GM12891 (cell line): ENCODE results near the gene SPDYC.

Experiments used
- DNase-seq: peaks from one replicate; pipeline ENCODE4 v3.0.0; 2011; ENCODE audit warnings: low spot score; ENCODE audit not compliant: insufficient read length
- FAIRE-seq: peaks from 2 replicates; lab custom pipeline; 2011; peaks lifted over from hg19 to GRCh38; lab: Jason Lieb, UNC
- PAX5 ChIP-seq: IDR thresholded peaks from 2 replicates; pipeline ENCODE4 v1.6.1; 2011; ENCODE audit warnings: low read length, moderate library complexity, mild to moderate bottlenecking; ENCODE audit not compliant: insufficient read depth, severe bottlenecking
- POLR2A ChIP-seq: IDR thresholded peaks from 2 replicates; pipeline ENCODE4 v1.6.1; 2011; ENCODE audit warnings: low read depth, low read length, control low read depth
- POLR2AphosphoS5 ChIP-seq: IDR thresholded peaks from 2 replicates; pipeline ENCODE4 v1.6.1; 2011; ENCODE audit warnings: low read depth, low read length, control low read depth
- POU2F2 ChIP-seq: IDR thresholded peaks from 2 replicates; pipeline ENCODE4 v1.6.1; 2011; ENCODE audit warnings: low read depth, mild to moderate bottlenecking, control low read depth, low read length, moderate library complexity
- SPI1 ChIP-seq: IDR thresholded peaks from 2 replicates; pipeline ENCODE4 v1.6.1; 2011; ENCODE audit warnings: low read depth, low read length, control low read depth
- TAF1 ChIP-seq: IDR thresholded peaks from 2 replicates; pipeline ENCODE4 v1.6.1; 2011; ENCODE audit warnings: low read depth, low read length, control low read depth

SPDYC gene

GRCh38 chr11:65204143-65204542 lies 34.1 kb downstream of the SPDYC start:
- TF ChIP-seq PAX5 (no peak), POU2F2 (no peak), POLR2AphosphoS5 (no peak), POLR2A (no peak), SPI1 (no peak), TAF1 (no peak)
- FAIRE-seq (no peak), DNase-seq (no peak)

DNA sequence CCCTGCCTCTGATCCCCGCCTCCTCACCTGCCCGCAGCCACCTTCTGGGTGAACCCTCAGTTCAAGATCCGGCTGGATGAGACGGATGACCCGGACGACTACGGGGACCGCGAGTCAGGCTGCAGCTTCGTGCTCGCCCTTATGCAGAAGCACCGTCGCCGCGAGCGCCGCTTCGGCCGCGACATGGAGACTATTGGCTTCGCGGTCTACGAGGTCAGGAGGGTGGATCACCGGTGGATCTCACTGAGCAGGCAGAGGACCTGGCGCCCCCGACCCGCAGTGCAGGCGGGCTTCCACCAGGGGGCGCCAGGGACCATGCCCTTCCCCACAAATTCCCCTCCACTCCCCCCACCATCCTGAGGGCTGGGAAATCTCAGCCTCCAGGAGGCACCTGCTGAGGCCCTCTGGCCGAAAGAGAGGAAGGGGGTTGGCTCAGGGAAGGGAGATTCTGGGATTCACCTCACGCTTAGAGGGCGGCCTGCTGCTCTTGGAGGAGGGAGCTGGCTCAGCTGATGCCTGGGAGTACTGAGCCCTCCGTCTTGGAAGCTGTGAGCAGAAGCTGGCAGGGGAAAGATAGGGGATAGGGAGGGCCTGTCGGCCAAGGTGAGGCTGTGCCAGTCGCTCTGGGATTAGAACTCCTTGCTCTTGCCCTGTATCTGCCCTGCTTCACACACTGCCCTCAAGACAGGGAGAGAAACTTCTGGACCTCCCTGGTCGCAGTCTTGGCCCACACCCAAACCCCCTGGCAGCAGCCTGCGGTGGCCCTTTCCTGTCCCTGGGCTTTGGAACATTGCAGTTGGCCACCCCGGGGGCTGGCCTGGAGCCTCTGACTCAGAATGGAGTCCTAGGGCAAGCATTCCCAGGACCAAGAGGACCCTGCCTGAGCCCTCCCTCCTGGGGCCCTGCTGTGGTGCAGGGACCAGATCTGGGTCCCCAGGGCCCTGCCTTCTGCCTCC lies 34.9 kb downstream of the SPDYC start:
- DNase-seq (peak; percentile 84), FAIRE-seq (peak; percentile 81)
- TF ChIP-seq TAF1 = no peak
- no peak for TF ChIP-seq PAX5
- no peak for TF ChIP-seq POU2F2
- TF ChIP-seq POLR2AphosphoS5 = no peak
- no peak for TF ChIP-seq SPI1
- no peak for TF ChIP-seq POLR2A

GRCh38 chr11:65205602-65205967 lies 35.6 kb downstream of the SPDYC start:
- no peak for DNase-seq
- no peak for FAIRE-seq
- TF ChIP-seq POLR2AphosphoS5 = no peak
- TF ChIP-seq PAX5 = no peak
- no peak for TF ChIP-seq TAF1
- TF ChIP-seq POLR2A = no peak
- TF ChIP-seq SPI1 = no peak
- TF ChIP-seq POU2F2 = no peak

GRCh38 chr11:65206441-65206841 lies 36.4 kb downstream of the SPDYC start:
- FAIRE-seq = no peak
- TF ChIP-seq PAX5 (no peak), POLR2A (no peak), POLR2AphosphoS5 (no peak), TAF1 (no peak), POU2F2 (no peak), SPI1 (no peak)

DNA sequence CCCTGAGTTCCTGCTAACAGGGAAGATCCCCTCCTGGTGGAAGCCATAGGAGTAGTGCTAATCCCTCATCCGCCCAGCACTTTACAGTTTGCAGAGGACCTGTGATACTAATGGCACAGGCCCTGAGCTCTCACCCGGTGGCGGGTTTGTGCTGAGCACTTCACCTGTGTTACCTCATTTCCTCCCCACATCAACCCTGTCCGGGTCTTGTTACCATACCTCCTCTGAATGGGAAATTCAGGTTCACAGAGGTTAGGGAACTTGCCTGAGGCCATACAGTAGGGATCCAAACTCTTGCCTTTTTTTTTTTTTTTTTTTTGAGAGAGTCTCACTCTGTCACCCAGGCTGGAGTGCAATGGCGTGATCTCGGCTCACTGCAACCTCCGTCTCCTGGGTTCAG lies 36.9 kb downstream of the SPDYC start:
- FAIRE-seq (no peak), DNase-seq (no peak)
- no peak for TF ChIP-seq PAX5

More at GRCh38 chr11:65206441-65206841, 36.4 kb downstream of the SPDYC start:
- DNase-seq = no peak

DNA sequence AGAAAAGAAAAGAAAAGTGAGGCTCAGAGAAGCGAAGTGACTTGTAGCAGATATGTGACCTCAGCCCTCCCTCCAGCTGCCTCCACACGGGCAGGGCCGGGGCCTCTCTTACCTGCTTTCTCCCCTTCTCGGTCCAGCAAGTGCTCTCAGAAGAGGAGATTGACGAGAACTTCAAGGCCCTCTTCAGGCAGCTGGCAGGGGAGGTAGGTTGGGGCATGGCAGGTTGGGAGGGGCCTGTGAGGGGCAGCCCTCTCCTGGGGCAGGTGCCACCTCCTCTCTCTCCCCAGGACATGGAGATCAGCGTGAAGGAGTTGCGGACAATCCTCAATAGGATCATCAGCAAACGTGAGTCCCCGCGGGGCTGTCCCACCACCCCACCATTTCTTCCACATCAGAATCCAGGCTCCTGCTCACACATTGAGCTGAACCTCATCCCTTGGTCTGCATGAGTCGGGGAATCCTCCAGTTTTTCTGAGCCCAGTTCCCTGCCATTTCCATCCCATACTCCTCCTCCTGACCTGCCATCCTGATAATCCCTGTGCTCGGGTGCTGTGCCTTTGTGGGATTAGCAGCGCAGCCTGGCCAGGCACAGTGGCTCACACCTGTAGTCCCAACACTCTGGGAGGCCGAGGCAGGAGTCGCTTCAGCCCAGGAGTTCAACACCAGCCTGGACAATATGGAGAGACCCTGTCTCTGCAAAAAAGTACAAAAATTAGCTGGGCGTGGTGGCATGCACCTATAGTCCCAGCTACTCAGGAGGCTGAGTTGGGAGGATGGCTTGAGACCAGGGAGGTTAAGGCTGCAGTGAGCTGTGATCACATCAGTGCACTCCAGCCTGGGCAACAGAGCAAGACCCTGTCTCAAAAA lies 38.1 kb downstream of the SPDYC start:
- TF ChIP-seq POLR2A (no peak), POU2F2 (no peak), PAX5 (no peak), TAF1 (no peak), POLR2AphosphoS5 (no peak), SPI1 (no peak)
- DNase-seq = no peak
- no peak for FAIRE-seq

DNA sequence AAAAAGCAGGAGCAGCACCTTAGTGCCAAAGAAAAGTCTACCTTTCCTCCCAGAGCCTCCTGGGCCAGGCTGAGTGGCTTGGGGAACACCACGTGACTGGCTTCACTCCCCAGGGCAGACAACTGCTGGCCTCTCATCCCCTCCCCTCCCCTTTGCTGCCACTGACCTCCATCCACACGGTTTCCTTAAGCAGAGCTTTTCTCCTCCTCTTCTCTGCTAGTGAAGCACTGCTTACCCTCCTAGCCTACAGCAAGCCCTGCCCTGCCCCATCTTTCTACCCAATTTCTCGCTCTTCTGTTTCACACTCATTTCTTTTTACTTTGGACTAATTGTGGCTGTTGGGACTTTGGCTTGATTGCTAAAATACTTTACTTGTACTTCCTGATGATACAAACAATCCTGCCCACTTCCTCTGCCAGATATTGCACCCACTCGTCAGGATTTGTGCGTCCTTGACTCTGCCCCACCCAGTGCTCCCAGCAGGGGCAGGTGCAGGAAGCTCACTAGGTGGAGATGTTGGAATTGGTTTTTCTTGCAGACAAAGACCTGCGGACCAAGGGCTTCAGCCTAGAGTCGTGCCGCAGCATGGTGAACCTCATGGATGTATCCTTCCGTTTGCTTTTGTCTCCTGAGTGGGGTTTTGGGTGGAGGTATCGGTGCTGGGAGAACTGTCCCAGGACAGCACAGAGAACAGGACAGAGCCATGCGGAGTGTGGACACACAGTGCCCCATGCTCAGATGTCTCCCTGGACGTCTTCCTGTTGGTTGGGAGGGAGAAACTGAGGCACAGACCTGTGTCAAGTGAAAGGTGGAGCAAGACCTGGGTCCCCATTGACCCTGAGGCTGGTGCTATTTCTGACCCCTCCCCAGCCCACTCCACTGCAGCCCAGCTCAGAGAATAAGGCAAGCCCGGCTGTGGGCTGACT lies 39.0 kb downstream of the SPDYC start:
- FAIRE-seq (no peak), DNase-seq (no peak)
- TF ChIP-seq TAF1 (no peak), POLR2A (no peak)

GRCh38 chr11:65209711-65210360 lies 39.8 kb downstream of the SPDYC start:
- no peak for FAIRE-seq
- DNase-seq = no peak

DNA sequence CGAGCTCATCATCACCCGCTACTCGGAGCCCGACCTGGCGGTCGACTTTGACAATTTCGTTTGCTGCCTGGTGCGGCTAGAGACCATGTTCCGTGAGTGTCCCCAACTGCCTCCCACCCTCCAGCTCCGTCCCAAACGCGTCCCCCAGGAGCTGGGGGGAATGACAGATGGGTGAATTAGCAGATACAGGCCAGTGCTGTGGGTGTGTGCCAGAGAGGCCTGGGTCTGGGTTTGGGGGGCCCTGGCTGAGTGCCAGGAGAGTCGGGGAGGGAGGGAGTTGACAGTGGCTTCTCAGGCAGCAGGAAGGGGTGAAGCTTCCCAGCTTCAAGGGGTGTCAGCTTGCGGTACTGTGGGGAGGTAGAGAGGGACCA lies 40.3 kb downstream of the SPDYC start:
- no peak for TF ChIP-seq TAF1
- TF ChIP-seq POLR2A = no peak
- no peak for TF ChIP-seq SPI1
- TF ChIP-seq POU2F2 = no peak
- no peak for TF ChIP-seq POLR2AphosphoS5
- no peak for TF ChIP-seq PAX5
- no peak for FAIRE-seq

More at GRCh38 chr11:65209711-65210360, 39.8 kb downstream of the SPDYC start:
- no peak for TF ChIP-seq SPI1
- no peak for TF ChIP-seq POU2F2
- no peak for TF ChIP-seq POLR2AphosphoS5
- no peak for TF ChIP-seq POLR2A
- no peak for TF ChIP-seq TAF1
- TF ChIP-seq PAX5 = no peak

More for the DNA sequence above, 40.3 kb downstream of the SPDYC start:
- no peak for DNase-seq
